NOMO-1 treated with dmso at 0.1 percent for 144 hours (cell line): Measurements from ENCODE around the gene ST8SIA4.
A peak's percentile ranks its signal among the peaks of the same experiment; 100 is the strongest.

Source experiments
- DNase-seq: peaks from one replicate; lab custom pipeline; 2025; ENCODE audit not compliant: unreplicated experiment; lab: John Stamatoyannopoulos, UW

The ST8SIA4 gene

DNA sequence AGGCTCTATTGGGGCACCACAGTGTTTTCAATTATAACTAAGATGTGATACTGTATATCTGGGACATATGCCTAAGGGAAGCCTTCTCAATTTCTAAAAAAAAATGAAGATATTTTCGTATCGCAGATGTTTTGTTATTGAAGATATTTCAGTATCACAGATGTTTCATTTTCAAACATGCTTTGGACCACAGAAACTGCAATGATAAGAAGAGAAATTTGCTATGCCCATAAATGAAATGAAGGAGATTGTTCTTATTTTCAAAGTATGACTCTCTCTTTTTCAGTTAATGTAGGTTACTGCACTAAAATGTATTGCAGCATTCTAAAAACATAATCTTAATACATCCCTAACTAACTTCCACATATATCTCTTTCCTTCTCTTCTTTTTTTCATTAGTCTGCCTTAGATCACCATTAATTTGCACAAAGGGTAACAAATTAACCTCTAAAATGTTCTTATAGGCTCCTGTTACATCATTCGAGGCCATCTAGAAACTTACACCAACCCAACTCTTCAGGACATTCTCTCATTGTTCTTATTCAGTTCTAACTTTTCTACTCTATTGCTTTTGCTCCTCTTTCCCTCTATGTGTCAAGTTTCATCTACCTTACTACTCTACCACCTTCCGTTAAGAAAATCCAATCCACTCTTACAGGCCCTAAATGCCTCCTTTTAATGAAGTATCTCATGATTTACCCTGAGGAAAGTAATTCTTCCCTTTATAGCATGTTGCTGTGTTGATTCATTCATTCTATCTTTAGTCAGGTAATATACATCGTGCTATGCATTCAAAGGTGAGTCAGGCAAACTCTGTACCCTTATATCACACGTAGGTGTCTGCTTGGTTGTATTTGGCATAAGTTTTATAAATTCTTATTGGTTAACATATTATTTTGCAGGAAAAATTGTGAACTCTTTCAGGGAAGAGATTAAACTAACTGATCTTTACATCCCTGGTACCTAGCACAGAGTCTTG is 70.5 kb downstream of the ST8SIA4 start:
- no peak for DNase-seq

DNA sequence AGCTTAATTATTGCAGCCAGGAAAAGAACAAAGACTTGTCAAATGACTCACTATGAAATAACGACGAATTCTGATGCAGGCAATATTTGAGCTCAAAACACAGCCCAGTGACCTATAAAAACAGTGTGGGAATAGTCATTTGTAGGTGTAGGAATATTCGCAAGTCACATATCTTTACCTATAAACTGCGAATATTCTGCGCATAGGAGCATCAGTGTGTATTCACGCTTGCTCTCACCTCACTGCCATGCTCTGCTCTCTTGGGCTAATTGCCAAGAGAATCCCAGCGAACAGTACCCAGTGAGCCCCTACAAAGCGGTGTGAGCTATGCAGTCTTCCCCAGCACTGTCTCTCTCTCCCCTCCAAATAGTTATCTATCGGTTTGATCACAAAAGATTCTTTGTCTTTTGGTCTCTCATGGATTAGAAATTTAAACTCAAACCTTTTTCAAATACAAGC is 74.2 kb downstream of the ST8SIA4 start:
- no peak for DNase-seq

DNA sequence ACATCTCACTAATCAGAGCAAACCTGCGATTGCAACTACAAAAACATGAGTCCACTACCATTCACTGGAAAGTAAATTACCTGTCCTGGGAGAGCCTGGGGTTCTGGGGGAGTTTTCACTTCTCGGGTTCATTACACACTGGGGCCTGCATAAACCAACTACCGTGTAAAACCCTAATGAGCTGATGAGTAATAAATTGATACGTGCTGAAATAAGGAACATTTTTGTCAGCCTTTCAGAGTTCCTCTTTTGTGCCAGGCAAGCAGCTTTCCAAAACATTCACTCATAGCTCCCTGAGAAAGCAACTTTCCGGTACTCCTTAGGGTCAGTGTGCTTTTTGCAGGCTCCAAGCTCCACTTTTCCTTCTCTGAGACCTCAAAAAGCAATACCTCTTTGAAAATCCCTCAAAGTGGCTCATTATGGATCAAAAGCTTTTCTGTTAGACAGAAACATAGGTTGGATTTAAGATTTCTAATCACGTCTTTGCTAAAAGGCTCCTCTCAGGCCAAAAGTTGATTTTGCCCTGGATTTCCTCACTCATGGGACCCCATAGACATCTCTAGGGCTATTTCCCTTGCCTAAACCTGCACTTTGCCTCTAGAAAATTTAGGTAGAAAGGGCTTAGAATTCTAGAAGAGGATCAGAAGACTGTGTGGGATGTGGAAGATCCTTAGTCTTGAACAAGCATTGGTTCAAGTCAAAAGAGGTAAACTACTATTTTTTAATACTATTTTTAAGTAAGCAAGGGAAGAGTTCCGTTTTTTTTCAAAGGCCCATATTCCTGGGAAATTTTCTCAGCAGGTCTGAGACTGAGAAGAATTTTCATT is 74.8 kb downstream of the ST8SIA4 start:
- DNase-seq: peak; percentile 34

DNA sequence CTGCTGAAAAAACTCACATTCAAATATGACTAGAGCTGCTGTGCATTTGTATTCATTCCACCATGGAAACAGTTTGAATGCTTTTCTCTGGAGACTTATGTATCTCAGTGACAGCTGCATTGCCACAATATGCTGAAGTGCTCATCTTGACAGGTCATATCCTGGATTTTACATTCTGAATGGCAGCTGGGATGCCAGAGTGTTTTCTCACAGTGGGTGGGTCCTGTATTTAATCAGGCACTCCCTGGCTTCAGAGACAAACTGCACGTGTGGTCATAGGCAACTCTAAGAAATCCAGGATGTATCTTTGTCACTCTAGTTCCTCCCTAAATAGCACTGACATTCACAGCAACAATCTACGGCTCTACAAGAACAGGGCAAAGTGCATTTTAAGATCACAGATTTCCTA is 75.6 kb downstream of the ST8SIA4 start:
- DNase-seq: no peak

DNA sequence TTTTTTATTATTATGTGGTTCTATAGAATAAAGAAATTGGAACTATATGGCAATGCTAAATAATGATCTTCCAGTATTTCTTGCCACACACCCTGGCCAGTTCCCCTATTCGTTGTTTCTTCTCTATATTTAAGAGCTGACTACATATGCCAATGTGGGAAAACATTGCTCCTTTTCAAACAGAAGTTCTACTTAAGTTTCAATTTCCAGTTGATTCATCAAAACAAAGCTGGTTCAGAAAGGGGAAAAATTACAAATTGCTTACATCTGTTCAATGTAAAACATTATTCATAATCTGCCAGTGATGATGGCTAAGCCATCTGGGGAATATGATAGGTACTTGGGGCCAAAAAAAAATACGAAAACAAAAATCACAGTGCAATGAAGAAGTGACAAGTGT is 76.9 kb downstream of the ST8SIA4 start:
- peak; percentile 56 for DNase-seq

DNA sequence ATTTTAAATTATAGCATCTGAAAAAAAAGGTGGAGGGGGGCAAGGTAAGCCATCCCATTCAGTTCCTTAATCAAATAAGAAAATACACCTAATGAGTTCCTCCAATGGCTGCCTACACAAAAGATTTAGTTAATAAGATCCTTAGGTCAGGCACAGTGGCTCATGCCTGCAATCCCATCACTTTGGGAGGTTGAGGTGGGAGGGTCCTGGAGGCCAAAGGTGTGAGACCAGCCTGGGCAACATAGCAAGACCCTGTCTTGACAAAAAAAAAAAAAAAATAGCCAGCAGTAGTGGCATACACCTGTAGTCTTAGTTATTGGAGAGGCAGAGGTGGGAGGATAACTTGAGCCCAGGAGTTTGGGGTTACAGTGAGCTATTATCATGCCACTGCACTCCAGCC is 78.4 kb downstream of the ST8SIA4 start:
- no peak for DNase-seq

DNA sequence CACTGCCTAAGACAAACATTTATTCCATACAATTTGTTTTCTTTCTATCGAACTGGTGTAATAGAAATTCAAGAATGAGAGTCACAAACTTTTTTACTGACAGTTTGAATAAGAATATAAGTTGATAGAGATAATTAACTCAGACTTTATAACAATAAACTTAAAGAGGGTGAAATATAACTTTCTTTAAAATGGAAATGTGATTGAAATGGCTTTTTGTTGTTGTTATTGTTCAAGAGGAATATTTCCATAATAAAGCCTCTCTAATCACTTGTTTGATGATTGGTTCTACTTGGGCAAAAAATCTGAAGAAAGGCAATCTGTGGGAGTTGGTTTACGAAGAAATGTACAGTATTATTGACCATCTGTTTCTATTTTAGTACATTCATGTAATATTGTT is 79.3 kb downstream of the ST8SIA4 start:
- DNase-seq: no peak

DNA sequence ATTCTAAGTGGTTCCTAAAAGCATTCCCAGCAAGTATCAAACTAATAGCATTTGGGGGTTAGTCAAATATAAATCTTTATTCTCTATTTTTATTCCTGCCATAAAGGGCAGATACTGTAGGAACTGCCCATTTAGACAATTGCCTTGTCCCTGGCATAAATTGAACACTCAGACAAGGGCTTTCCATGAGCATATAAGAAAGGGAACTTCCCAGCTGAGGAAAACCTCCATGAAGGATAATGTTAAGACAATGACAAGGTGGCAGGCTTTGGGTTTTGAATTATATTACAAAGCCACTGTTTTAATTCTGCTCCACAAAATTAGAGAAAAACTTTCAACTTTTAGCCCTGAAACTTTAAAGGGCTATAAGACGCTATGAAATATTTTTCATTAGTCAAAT is 81.3 kb downstream of the ST8SIA4 start:
- no peak for DNase-seq

DNA sequence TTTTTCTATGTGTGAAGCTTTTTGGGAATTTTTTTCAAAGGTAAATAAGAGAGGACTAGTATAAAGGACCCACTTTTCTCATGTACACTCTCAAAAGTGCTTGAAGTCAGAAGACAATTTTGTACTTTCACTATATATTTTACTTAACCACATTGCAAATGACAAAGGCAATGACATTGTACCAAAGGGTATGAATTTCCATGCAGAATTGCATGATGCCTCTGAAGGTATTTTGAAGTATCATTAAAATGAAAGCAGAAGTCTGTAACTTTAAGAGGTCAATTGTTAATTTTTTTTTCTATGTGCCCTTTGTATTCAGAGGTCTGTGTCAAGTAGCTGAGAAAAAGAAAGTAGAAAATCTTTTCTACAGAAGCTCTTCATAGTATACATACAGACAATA is 84.7 kb downstream of the ST8SIA4 start:
- no peak for DNase-seq

DNA sequence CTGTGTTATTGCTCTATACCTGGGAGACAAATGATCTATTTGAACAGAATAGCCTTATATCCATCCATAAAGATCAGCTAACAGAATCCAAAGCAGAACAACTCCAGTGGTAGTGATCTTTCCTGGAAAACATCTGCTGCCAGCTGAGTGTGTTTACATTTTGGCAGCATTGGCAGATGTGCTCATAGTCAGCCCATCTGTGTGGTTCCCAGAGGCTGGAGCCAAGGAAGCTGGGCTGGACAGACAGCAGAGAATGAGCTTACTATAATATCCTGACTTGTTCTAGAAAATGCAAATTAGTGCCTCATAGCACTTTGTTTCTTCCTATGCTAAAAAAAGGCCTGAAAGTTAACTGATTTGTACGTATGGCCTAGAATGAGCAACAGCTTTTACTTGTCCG is 99.7 kb downstream of the ST8SIA4 start:
- DNase-seq: no peak

DNA sequence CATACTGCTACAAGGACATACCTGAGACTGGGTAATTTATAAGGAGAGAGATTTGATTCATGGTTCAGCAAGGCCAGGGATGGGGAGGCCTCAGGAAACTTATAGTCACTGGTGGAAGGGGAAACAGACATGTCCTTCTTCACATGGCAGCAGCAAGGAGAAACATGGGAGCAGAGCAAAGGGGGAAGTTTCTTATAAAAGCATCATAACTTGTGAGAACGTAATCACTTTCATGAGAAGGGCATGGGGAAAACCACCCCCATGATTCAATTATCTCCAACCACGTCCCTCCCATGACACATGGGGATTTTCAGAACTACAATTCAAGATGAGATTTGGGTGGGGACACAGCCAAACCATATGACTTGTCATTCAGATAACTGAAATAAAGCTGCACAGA is 100.9 kb downstream of the ST8SIA4 start:
- DNase-seq: no peak

DNA sequence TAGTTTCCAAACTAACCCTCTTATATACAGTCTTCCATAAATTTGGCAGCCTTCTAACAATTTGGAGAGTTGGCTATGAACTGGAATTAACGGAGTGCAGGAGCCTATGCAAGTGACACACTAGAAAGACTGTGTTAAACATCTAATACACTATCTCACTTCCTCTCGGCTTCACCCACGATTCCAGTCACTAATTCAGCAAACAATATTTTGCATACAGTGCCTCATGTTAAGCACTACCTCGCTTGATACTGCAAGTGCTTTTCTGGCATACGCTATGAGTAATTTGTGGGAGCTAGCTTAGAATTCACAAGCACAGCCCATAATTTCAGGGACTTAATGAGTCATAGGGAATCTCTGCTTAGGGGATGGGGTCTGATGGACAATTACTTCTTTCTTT is 102.5 kb downstream of the ST8SIA4 start:
- no peak for DNase-seq

DNA sequence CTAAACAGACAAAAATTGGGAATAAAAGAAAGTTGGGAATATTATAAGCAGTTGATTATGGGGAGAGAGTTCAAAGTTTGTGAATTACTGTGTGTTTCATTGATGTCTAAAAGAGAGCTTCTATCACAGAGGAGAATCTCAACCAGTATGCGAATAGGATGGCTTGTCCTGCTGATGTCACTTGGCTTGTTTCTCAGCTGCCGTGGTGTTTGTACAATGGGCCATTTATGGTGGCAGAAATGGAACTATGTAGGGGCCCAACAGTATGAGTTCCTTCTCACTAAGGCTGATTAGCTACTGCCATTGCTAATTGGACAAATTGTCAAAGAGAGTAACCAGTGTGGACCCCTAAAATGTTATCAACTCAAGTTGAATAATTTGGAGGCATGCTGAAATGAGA is 103.9 kb downstream of the ST8SIA4 start:
- DNase-seq: no peak

DNA sequence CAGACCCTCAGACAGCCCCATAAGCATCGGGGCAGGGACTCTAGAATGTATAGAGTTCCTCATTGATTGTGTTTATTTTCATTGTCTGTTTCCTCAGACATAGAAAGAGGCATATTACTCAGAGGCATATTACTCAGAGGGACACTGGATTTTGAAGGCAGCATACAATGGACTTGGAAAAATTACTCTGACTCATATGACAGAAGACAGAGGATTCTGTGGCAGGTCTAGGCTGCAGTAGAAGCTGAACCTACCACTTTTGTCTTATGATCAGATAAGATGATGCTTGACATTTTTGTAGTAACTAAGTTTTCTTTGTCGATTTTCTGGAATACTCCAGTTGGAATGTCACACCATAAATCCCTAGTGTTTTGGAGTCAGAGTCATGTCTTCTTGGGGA is 105.2 kb downstream of the ST8SIA4 start:
- DNase-seq: no peak

DNA sequence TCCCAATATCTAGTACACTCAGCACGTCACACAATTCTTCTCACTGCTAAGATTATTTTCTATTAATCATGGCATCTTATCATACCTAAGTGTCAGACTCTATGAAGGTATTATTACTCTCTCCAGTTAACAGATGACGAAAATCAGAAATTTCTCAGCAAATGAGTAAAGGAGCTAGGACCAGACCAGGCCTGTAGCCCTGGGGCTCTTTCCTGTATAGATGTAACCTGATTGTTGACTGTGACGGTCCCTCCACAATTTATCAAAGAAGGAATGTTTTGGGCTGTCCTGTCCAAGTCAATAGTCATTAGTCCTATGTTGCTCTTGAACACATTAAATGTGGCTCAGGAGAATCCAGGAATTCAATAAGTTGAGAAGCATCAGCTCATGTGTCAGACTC is 106.2 kb downstream of the ST8SIA4 start:
- no peak for DNase-seq

DNA sequence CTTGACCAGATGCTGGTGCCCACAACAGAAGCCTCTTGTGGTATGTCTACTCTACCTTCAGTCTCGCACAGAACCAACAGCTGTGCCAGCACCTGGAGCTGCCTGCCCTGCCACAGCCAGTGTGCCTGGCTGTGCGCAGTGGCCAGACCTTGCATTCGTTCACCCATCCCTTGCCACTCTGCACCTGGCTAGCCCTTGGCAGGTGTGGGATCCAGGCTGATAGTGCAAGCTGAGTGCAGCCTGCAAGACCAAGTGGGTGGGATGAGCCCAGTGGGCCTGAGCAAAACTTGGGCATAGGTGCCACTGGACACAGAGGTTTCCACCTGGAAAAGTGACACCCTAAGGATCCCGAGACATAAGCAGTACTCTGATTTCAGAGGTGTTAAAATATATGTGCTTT is 108.2 kb downstream of the ST8SIA4 start:
- DNase-seq: no peak

DNA sequence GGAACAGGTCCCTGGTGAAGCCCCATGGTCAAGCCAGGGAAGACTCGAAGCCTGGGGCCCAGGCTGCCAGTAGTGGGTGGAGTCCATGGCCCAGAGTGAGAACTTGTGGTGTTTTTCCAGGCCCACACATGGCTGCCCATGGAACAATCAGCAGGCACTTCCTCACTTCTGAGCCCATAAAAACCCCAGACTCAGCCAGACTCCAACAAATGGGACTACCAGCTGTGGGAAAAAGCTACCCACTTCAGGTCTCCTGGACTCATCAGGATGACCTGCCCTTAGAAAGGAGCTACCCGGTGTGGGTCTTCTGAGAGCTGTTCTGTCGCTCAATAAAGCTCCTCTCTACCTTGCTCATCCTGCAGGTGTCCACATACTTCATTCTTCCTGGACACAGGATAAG is 108.9 kb downstream of the ST8SIA4 start:
- no peak for DNase-seq

DNA sequence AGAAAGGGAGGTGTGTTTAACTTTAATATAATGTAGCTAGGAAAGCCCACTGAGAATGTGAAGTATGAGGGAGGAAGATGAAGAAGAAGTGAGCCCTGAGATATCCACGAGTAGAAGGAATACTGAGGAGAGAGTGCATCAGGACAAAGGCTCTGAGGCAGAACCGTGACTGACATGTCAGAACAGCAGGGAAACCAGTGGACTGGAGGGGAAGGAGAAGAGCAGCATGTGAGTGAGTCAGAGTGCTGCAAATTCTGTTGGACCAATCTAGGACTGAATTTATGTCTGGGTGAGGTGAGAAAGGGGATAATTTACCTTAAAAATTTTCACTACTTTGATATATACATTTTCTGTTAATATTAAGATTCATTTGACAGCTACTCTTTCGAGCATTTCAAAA is 110.3 kb downstream of the ST8SIA4 start:
- DNase-seq: no peak

DNA sequence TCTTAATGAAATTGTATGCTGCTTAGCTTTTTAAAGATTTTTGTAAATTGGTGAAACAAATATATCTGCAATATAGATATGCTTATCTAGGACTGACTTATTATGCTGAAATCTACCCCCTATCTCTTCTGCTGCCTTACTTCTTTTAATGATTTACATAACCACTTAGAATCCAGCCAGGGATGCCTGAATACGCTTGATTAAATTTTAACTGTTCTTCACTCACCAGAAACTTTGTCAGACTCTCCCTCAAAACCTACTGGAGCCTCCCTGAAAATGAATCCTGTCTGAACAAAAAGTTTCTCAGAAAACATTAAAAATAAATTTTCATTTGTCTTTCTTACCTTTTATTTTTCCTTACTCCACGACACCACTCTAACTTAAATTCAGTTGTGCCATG is 111.7 kb downstream of the ST8SIA4 start:
- no peak for DNase-seq

DNA sequence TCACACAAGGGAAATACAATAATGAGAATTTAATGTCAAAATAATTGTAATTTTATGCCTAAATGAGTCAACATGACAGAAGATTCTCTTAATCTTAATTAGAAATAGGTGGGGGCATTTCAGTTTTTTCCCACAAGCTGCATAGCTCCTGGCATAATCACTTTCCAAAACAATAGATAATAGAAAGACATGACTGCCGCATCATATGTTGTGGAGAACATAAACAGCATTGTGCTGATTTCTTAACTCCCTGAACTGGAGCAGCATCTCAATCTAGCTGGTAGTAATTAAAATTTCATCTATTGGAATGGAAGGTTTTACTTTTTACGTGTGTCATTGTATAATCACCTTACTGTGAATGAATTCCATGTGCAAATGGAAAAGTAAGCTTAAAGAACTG is 112.1 kb downstream of the ST8SIA4 start:
- no peak for DNase-seq

DNA sequence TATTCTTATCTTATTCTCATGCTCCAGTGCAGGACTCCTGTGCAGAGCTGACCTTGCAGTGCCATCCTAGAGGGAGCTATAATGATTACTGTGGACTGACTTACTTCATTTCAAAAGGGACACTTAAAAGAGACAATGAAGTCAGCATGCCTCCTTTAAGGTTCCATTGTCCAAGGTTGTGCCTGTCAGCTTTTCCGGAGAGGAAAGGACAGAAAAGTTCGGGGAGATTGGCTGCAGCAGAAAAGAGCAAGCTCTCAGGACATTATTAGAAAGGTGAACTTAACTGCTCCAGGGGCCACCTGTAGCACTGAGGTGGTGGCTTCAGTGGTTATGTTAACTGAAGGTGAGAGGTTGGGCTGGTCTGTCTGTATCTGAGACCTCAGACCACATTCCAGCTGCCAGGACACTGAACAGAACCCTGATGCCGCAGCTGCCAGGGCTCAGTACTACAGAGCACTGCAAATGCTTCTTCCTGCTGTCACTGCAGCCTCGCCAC is 112.9 kb downstream of the ST8SIA4 start:
- no peak for DNase-seq

DNA sequence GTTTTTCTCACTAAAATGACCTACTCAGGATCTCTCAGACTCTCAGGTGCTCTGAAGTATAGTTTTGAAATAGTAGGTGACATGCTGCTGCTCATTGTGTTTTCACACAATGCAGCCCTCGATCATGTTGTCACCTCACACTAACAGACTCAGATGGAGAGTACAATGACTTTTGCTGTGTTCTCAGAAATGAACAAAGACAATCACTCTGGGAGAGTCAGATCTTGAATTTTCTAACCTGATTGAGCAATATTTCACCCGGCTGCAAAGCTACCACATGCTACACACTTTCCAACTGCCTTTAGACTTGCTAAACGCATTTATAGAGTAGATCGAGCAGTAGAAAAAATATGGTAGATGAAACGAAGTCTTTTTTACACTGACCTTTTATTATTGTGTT is 113.4 kb downstream of the ST8SIA4 start:
- DNase-seq: peak; percentile 17
